Body of pancreas (tissue), 4 donors: ENCODE measurements around the gene OPALIN.
A peak's percentile ranks its signal among the peaks of the same experiment; 100 is the strongest.

Source experiments
- POLR2A ChIP-seq, 3 donors: fragments of 450-650 bp; IDR thresholded peaks; one replicate each; pipeline ENCODE4 v1.6.1; 2016; ENCODE audit warnings: antibody characterized with exemption in 3 of 3, mild to moderate bottlenecking in 2 of 3
- TF ChIP-seq, protein P1 (sequence below), 7 experiments: fragments of 450-650 bp in 4 of 7; fragments of 200-600 bp in 3 of 7; sonication (generic) in 3 of 7; IDR thresholded peaks; one replicate each; pipeline ENCODE4 v1.5.1; 2016 to 2019; ENCODE audit warnings: antibody characterized with exemption in 7 of 7

DNA sequence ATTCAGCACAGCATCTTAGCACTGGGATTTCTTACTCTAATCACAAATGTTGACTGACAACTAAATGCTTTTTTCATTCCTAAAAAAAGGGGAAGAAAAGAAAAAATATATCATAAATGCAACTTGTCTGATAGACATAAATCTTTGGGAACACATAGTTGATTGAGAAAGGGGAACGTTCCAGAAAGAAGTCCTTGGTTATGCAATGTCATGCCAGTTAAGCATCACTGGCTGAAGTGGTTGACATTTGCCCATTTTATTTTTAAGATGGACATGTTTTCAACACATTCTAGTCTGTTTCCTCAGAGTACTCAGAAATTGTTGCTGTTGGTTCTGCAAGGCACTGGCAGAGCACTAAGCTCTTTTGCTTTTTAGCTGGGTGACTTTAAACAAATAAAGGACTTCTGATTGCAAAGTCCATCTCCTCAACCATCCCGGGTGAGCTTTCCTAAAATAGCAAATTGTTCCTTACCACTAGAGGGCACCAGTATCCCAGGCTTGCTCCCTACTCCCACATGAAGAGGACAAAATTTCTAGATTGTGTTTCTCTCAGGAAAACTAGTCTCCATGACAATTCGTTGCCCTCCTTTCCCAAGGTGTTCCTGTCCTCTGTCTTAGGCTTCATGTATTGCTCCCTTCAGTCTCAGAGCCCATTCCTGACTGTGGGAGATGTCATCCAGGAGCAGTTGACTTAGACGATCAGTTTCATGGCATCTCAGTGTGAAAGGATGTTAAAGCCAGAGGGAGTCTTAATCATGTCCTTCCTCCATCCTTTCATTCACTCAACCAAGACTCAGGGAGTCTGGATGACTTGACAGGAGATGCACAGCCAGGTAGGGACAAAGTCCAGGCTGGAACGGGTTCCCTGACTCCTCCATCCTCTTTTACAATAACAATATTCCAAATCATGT, 23.9 kb downstream of the OPALIN start:
- TF ChIP-seq, protein P1, sequence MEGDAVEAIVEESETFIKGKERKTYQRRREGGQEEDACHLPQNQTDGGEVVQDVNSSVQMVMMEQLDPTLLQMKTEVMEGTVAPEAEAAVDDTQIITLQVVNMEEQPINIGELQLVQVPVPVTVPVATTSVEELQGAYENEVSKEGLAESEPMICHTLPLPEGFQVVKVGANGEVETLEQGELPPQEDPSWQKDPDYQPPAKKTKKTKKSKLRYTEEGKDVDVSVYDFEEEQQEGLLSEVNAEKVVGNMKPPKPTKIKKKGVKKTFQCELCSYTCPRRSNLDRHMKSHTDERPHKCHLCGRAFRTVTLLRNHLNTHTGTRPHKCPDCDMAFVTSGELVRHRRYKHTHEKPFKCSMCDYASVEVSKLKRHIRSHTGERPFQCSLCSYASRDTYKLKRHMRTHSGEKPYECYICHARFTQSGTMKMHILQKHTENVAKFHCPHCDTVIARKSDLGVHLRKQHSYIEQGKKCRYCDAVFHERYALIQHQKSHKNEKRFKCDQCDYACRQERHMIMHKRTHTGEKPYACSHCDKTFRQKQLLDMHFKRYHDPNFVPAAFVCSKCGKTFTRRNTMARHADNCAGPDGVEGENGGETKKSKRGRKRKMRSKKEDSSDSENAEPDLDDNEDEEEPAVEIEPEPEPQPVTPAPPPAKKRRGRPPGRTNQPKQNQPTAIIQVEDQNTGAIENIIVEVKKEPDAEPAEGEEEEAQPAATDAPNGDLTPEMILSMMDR (IDR thresholded peaks at IDR 0.05), result peak; percentile 54 to 79 (median 67)
- TF ChIP-seq POLR2A (IDR thresholded peaks at IDR 0.05), result no peak
